Activated naive CD4-positive, alpha-beta T cell treated with anti-CD3 and anti-CD28 coated beads, Interleukin-2, amount 10 ng/mL, durations not matched to agents 5 hours and 36 hours (primary cell): ENCODE results near the gene PLEKHB2. TPM values are rescaled to one million over a fixed set of nuclear protein-coding genes. Genes with fewer than 3 reads are reported as not detected.

Source experiments
- total RNA-seq, 2 experiments: library from RNA; stranded (reverse); gene quantifications; one replicate each; pipeline ENCODE4 v1.2.3, GENCODE V29; 2021

PLEKHB2 gene
- 10 to 100 TPM; 57.2 to 58.4 TPM for total RNA-seq

GRCh38 chr2:131105156-131105949 is at the start of gene PLEKHB2:
TSS of gene PLEKHB2 (plus strand) at chr2:131105336. CDS start at chr2:131120942, 15,606 bp downstream.

DNA sequence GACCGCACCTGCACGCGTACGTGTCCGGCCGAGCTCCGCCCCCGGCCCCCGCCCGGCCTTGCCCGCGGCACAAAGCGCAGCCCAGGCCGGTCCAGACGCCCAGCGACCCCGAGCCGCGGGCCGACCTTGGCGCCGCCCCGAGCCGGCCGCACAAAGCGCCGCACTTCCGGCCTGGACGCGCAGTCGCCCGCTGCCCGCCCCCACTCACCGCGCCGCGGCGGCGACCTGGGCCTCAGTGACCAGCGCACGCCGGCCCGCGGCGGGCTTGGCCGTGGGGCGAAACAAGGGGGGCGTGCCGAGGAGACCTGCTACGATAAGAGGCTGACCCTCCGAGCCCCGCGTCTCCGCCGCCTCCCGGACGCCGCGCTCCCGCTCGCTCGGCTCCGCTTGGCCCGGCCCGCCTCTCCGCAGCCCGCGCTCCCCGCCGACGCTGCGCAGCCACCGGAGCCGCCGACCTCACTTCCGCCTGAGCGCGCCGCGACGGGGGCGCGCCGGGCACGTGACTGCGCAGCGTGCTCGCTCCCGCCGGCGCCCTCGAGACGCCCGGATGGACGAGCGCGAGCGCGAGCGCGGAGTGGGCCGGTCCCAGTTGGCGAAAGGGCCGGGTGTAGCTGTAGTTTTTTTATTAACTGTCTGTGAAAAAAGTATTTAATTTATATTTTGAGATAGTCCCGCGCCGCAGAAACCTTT is 12.0 kb upstream of the PLEKHB2 start, which contains the start of gene FAM168B:
TSS of gene FAM168B (minus strand) at position 455 of the 690 bp plus-strand sequence. CDS start 10,814 bp downstream, outside the sequence.

Other genes starting within 250 kb of the PLEKHB2 start
- 10 to 100 TPM; 56.7 to 57.0 TPM for gene FAM168B, start 11.9 kb upstream of the PLEKHB2 start, total RNA-seq
- under 1 TPM; 0.39 to 0.45 TPM for gene POTEE, start 104.2 kb downstream of the PLEKHB2 start, total RNA-seq